Measurements from ENCODE around the gene KCNQ1. TPM values are rescaled to one million over a fixed set of nuclear protein-coding genes. Genes with fewer than 3 reads are reported as not detected.
A peak's percentile ranks its signal among the peaks of the same experiment; 100 is the strongest.

KCNQ1 gene
- total RNA-seq, 6 donors from 2014 or later = 18.0 to 45.4 (median 32.7) TPM

- TF ChIP-seq CTCF (IDR thresholded peaks at IDR 0.05) = no peak
- no peak for TF ChIP-seq POLR2AphosphoS5 (IDR thresholded peaks at IDR 0.05)
- TF ChIP-seq POLR2A (IDR thresholded peaks at IDR 0.05) = no peak
- TF ChIP-seq EP300 (IDR thresholded peaks at IDR 0.05) = no peak
- H3K4me3 ChIP-seq = no peak overlapping the region
- no peak overlapping the region for H3K27ac ChIP-seq
- ATAC-seq (ENCODE audit: low FRiP score in 2 of 2) (no peak), DNase-seq (no peak)
- H3K36me3 ChIP-seq = no peaks in the 10 kb centered on the region
- H3K27me3 ChIP-seq = no peaks in the 10 kb centered on the region
- H3K9me3 ChIP-seq = no peaks in the 10 kb centered on the region
- peaks cover 0 to 8% (median 3%) of the 10 kb centered on the region in 4 donors for H3K4me1 ChIP-seq
- 87 to 94% methylated on average over 14 of the region's 14 CpGs for WGBS, 2 donors
These were observed 398.7 kb downstream of the KCNQ1 start for GRCh38 chr11:2843551-2843950.

DNA sequence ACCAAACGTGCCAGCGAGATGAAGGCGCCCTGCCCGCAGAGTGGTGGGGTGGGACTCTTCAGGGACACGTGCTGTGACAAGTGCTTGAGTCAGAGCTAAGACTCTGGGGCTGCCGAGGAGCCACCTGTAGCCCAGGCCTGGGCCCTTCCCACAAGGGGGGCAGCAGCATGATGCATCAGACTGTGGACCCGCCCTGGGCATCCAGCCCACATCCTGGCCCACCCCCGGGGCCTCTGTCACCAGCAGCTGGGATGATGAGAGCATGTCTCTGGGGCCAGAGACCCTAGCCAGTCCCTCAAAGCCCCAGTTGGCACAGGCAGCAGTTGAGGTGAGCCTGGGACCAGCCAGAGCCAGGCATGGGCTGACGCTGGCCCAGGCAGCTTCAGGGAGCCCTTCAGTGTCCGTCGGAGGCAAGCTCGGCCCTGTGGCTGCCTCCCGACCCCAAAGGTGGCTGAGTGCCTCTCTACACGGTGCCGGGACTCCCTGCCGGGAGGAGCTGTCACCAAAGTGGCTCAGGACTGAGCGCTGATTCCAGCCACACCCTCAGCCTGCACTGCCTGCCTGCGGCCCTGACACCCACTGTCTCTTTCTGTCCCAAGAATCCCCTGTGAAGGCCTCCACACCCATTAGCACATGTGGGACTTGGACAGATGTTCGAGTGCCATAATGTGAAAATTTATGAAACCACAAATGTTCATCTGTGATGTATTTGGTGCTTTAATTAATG, 399.5 kb downstream of the KCNQ1 start:
- Histone ChIP-seq H3K27ac (no peak overlapping the region), H3K4me3 (no peak overlapping the region), H3K9me3 (no peaks in the 10 kb centered on the region), H3K27me3 (no peaks in the 10 kb centered on the region), H3K4me1 (peaks cover 0 to 4% (median under 1%) of the 10 kb centered on the region in 4 donors), H3K36me3 (no peaks in the 10 kb centered on the region)
- ATAC-seq (ENCODE audit: low FRiP score in 2 of 2) (no peak), DNase-seq (no peak)
- 83 to 94% methylated on average over 13 of the region's 19 CpGs for WGBS, 2 donors
- no peak for TF ChIP-seq POLR2AphosphoS5 (IDR thresholded peaks at IDR 0.05)
- no peak for TF ChIP-seq CTCF (IDR thresholded peaks at IDR 0.05)
- no peak for TF ChIP-seq EP300 (IDR thresholded peaks at IDR 0.05)
- no peak for TF ChIP-seq POLR2A (IDR thresholded peaks at IDR 0.05)

DNA sequence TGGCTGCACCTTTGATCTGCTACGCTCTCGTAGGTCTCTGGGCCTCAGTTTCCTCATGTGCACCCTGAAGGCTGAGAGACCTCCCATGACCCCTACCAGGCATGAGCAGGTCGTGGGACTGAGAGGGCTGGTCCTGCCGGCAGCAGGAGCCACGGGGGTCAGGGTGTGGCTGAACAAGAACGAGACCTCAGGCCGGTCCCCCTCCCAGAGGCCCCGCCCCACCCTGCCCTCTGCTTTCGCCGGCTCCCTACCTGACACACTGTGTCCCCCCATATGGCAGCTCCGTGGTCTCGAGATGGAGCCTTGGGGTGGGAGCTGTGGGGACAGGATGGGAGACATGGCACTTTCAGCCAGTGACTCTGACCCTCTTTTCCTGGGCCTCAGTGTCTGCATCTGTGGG, 400.2 kb downstream of the KCNQ1 start:
- TF ChIP-seq EP300 (IDR thresholded peaks at IDR 0.05) (no peak), POLR2A (IDR thresholded peaks at IDR 0.05) (no peak), POLR2AphosphoS5 (IDR thresholded peaks at IDR 0.05) (no peak), CTCF (IDR thresholded peaks at IDR 0.05) (no peak)
- Histone ChIP-seq H3K4me1 (peaks cover 0 to 9% (median 7%) of the 10 kb centered on the region in 4 donors), H3K9me3 (no peaks in the 10 kb centered on the region), H3K4me3 (no peak overlapping the region), H3K27ac (no peak overlapping the region), H3K27me3 (no peaks in the 10 kb centered on the region), H3K36me3 (no peaks in the 10 kb centered on the region)
- 87 to 95% methylated on average over 3 to 10 of the region's 12 CpGs for WGBS, 2 donors
- DNase-seq (no peak), ATAC-seq (ENCODE audit: low FRiP score in 2 of 2) (no peak)

DNA sequence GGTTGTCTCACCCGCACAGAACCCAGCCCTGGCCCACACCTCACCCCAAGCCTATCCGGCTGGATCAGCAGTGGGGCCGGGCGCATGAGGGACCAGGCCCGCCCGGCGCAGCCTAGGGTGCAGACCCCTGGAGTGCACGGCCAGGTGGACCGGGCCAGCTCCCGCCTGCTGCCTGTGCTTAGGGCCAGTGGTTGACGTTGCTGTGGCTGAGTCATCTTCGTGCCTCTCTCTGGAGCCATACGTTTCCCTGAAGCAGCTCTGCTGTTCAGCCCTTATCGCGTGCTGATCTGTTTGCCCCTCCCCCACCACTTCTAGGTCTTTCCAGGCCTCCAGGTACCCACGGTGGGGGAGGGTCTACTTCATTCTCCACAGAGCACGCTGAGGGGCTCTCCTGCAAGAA, 401.2 kb downstream of the KCNQ1 start:
- peaks cover 0 to 15% (median 12%) of the 10 kb centered on the region in 4 donors for H3K4me1 ChIP-seq
- WGBS, 2 donors = 84 to 87% methylated on average over 16 to 17 of the region's 17 CpGs
- no peak overlapping the region for H3K27ac ChIP-seq
- DNase-seq (peak in 1 of 2 donors; percentile 68), ATAC-seq (ENCODE audit: low FRiP score in 2 of 2) (no peak)
- TF ChIP-seq CTCF (IDR thresholded peaks at IDR 0.05) (no peak), POLR2AphosphoS5 (IDR thresholded peaks at IDR 0.05) (no peak), EP300 (IDR thresholded peaks at IDR 0.05) (no peak), POLR2A (IDR thresholded peaks at IDR 0.05) (no peak)
- no peaks in the 10 kb centered on the region for H3K9me3 ChIP-seq
- no peaks in the 10 kb centered on the region for H3K36me3 ChIP-seq
- H3K4me3 ChIP-seq = no peak overlapping the region
- no peaks in the 10 kb centered on the region for H3K27me3 ChIP-seq

GRCh38 chr11:2846470-2846869, 401.7 kb downstream of the KCNQ1 start:
- no peak for ATAC-seq (ENCODE audit: low FRiP score in 2 of 2)
- WGBS, 2 donors = 95 to 96% methylated on average over 7 to 9 of the region's 11 CpGs
- peaks cover 0 to 15% (median 12%) of the 10 kb centered on the region in 4 donors for H3K4me1 ChIP-seq

More at GRCh38 chr11:2846470-2846869, 401.7 kb downstream of the KCNQ1 start:
- peak in 1 of 2 donors; percentile 75 for DNase-seq
- Histone ChIP-seq H3K36me3 (no peaks in the 10 kb centered on the region), H3K9me3 (no peaks in the 10 kb centered on the region), H3K27ac (no peak overlapping the region), H3K4me3 (no peak overlapping the region), H3K27me3 (no peaks in the 10 kb centered on the region)
- TF ChIP-seq POLR2AphosphoS5 (IDR thresholded peaks at IDR 0.05) (no peak), EP300 (IDR thresholded peaks at IDR 0.05) (no peak), CTCF (IDR thresholded peaks at IDR 0.05) (no peak), POLR2A (IDR thresholded peaks at IDR 0.05) (no peak)

Data from upper lobe of left lung (tissue), 6 donors.